ENCODE results near the gene GTF2F1. TPM values are rescaled to one million over a fixed set of nuclear protein-coding genes. Genes with fewer than 3 reads are reported as not detected.

Gene GTF2F1
- total and polyA plus RNA-seq, 9 of the 15 experiments (the other 6 are each of a cell fraction or from before 2014, with no cell fraction given): 4.7 to 75.4 (median 68.4) TPM

DNA sequence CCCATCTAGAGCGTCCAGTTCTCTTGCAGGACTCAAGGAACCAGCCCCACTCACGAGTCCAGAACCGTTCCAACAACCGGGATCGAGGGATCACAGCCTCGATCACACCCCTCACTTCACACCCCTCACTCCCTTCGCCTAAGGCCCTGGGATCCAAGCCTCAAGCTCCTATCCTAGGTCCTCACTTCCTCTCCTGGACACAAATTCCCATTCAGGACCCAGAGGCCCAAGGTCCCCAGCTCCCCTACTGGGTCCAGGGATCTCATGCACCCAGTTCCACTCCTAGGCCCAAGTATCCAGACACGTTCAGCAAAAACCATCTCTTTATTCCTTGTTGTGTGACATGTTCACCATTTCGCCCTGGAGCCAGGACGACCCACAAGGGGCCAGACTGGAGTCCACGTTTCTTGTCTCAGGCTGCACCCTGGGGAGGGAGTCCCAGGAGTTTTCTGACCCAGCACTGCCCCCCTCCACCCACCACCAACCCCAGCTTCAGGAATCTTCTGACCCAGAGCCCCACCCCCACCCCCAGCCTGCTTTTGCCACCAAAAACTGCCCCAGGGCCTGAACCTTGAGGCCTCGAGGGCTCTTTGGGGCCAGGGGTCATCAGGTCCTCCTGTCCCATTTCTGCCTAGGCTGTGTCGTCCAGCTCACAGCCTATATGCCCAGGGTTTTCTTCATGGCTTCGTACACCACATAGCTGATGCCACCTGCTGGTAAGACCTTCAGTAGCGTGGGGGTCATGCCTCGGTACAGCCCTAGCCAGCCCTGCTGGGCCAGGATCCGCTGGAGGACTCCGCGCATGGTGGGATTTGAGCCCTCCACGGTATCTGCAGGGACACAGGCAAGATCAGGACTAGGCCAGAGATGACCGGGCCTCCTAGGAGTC is 33.0 kb upstream of the GTF2F1 start (continued):
- TF ChIP-seq, protein P1, sequence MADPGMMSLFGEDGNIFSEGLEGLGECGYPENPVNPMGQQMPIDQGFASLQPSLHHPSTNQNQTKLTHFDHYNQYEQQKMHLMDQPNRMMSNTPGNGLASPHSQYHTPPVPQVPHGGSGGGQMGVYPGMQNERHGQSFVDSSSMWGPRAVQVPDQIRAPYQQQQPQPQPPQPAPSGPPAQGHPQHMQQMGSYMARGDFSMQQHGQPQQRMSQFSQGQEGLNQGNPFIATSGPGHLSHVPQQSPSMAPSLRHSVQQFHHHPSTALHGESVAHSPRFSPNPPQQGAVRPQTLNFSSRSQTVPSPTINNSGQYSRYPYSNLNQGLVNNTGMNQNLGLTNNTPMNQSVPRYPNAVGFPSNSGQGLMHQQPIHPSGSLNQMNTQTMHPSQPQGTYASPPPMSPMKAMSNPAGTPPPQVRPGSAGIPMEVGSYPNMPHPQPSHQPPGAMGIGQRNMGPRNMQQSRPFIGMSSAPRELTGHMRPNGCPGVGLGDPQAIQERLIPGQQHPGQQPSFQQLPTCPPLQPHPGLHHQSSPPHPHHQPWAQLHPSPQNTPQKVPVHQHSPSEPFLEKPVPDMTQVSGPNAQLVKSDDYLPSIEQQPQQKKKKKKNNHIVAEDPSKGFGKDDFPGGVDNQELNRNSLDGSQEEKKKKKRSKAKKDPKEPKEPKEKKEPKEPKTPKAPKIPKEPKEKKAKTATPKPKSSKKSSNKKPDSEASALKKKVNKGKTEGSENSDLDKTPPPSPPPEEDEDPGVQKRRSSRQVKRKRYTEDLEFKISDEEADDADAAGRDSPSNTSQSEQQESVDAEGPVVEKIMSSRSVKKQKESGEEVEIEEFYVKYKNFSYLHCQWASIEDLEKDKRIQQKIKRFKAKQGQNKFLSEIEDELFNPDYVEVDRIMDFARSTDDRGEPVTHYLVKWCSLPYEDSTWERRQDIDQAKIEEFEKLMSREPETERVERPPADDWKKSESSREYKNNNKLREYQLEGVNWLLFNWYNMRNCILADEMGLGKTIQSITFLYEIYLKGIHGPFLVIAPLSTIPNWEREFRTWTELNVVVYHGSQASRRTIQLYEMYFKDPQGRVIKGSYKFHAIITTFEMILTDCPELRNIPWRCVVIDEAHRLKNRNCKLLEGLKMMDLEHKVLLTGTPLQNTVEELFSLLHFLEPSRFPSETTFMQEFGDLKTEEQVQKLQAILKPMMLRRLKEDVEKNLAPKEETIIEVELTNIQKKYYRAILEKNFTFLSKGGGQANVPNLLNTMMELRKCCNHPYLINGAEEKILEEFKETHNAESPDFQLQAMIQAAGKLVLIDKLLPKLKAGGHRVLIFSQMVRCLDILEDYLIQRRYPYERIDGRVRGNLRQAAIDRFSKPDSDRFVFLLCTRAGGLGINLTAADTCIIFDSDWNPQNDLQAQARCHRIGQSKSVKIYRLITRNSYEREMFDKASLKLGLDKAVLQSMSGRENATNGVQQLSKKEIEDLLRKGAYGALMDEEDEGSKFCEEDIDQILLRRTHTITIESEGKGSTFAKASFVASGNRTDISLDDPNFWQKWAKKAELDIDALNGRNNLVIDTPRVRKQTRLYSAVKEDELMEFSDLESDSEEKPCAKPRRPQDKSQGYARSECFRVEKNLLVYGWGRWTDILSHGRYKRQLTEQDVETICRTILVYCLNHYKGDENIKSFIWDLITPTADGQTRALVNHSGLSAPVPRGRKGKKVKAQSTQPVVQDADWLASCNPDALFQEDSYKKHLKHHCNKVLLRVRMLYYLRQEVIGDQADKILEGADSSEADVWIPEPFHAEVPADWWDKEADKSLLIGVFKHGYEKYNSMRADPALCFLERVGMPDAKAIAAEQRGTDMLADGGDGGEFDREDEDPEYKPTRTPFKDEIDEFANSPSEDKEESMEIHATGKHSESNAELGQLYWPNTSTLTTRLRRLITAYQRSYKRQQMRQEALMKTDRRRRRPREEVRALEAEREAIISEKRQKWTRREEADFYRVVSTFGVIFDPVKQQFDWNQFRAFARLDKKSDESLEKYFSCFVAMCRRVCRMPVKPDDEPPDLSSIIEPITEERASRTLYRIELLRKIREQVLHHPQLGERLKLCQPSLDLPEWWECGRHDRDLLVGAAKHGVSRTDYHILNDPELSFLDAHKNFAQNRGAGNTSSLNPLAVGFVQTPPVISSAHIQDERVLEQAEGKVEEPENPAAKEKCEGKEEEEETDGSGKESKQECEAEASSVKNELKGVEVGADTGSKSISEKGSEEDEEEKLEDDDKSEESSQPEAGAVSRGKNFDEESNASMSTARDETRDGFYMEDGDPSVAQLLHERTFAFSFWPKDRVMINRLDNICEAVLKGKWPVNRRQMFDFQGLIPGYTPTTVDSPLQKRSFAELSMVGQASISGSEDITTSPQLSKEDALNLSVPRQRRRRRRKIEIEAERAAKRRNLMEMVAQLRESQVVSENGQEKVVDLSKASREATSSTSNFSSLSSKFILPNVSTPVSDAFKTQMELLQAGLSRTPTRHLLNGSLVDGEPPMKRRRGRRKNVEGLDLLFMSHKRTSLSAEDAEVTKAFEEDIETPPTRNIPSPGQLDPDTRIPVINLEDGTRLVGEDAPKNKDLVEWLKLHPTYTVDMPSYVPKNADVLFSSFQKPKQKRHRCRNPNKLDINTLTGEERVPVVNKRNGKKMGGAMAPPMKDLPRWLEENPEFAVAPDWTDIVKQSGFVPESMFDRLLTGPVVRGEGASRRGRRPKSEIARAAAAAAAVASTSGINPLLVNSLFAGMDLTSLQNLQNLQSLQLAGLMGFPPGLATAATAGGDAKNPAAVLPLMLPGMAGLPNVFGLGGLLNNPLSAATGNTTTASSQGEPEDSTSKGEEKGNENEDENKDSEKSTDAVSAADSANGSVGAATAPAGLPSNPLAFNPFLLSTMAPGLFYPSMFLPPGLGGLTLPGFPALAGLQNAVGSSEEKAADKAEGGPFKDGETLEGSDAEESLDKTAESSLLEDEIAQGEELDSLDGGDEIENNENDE (IDR thresholded peaks at IDR 0.05; ENCODE audit: low read depth, low read length): no peak
- TF ChIP-seq DMBX1 (CRISPR knock-in tag; IDR thresholded peaks at IDR 0.05; ENCODE audit: borderline replicate concordance) (peak; percentile 8; the same call in 1 of the 2 replicates), HSF4 (CRISPR knock-in tag; IDR thresholded peaks at IDR 0.05; ENCODE audit: borderline replicate concordance) (peak; percentile 53; the same call in 1 of the 2 replicates), ZNF77 (CRISPR knock-in tag; IDR thresholded peaks at IDR 0.05) (no peak), KDM1A (IDR thresholded peaks at IDR 0.05) (no peak), NR2F6 (CRISPR knock-in tag; IDR thresholded peaks at IDR 0.05) (no peak), KLF13 (tag; IDR thresholded peaks at IDR 0.05; ENCODE audit: borderline replicate concordance, low read depth) (peak; percentile 3; the same call in 1 of the 2 replicates), YY1 (IDR thresholded peaks at IDR 0.05; ENCODE audit: borderline replicate concordance in 1 of 3, control insufficient read depth in 1 of 3, extremely low read depth in 1 of 3, insufficient read depth in 3 of 3, insufficient read length in 1 of 3, insufficient replicate concordance in 2 of 3, low read depth in 1 of 3, low read length in 2 of 3) (no peak), PHF8 (IDR thresholded peaks at IDR 0.05; ENCODE audit: borderline replicate concordance, low read length) (no peak), FOXK1 (CRISPR knock-in tag; IDR thresholded peaks at IDR 0.05; ENCODE audit: borderline replicate concordance) (peak; percentile 43; the same call in 1 of the 2 replicates), PYGO2 (tag; IDR thresholded peaks at IDR 0.05) (no peak)
- TF ChIP-seq, protein P2, sequence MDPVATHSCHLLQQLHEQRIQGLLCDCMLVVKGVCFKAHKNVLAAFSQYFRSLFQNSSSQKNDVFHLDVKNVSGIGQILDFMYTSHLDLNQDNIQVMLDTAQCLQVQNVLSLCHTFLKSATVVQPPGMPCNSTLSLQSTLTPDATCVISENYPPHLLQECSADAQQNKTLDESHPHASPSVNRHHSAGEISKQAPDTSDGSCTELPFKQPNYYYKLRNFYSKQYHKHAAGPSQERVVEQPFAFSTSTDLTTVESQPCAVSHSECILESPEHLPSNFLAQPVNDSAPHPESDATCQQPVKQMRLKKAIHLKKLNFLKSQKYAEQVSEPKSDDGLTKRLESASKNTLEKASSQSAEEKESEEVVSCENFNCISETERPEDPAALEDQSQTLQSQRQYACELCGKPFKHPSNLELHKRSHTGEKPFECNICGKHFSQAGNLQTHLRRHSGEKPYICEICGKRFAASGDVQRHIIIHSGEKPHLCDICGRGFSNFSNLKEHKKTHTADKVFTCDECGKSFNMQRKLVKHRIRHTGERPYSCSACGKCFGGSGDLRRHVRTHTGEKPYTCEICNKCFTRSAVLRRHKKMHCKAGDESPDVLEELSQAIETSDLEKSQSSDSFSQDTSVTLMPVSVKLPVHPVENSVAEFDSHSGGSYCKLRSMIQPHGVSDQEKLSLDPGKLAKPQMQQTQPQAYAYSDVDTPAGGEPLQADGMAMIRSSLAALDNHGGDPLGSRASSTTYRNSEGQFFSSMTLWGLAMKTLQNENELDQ (CRISPR knock-in tag; IDR thresholded peaks at IDR 0.05; ENCODE audit: borderline replicate concordance): no peak

Measured in K562 (cell line).